Kasumi-1 (cell line): ENCODE measurements around the gene DIAPH2.
A peak's percentile ranks its signal among the peaks of the same experiment; 100 is the strongest.

Source experiments
- DNase-seq, 2 experiments: peaks; one replicate each; lab custom pipeline; 2025; lab: John Stamatoyannopoulos, UW

The DIAPH2 gene

DNA sequence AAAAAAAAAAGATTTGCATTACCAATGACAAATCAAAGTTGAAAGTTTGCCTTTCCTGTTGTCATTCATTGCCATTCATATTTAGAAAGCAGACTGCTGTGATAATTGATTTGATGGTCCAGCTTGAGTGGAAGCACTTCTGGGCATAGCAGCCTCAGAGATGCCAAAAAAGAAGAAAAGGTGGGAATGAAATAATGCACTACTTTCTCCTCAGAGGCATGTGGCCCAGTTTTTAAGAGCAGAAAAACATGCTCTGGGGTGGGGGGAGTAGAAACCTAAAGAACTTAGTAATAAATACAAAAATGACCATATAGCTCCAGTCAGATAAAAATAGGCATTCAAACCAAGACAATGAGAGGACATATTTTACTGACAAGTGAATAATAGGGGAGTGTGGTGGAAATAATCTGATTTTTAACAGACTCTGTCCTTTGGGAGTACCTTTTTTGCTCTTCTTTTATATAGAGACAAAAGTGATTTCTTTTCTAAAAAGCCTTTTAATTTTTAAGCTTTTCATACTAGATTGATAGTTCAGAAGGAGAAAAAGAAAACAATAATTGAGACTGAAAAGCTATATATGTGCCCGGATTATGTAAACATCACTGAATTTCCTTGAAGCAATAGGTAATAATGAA lies 798.1 kb downstream of the DIAPH2 start:
- no peak for DNase-seq

DNA sequence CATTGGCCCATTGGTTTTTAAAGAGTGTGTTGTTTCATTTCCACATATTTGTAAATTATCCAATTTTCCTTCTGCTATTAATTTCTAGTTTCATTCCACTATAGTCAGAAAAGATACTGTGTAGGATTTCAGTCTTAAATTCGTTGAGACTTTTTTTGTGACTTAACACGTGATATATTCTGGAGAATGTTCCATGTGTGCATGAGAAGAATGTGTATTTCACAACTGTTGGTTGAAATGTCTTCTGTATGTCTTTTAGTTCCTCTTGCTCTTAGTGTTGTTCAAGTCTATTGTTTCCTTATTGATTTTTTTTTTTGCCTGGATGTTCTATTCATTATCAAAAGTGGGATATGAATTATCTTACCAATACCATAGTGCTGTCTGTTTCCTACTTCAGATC lies 806.0 kb downstream of the DIAPH2 start:
- no peak for DNase-seq

DNA sequence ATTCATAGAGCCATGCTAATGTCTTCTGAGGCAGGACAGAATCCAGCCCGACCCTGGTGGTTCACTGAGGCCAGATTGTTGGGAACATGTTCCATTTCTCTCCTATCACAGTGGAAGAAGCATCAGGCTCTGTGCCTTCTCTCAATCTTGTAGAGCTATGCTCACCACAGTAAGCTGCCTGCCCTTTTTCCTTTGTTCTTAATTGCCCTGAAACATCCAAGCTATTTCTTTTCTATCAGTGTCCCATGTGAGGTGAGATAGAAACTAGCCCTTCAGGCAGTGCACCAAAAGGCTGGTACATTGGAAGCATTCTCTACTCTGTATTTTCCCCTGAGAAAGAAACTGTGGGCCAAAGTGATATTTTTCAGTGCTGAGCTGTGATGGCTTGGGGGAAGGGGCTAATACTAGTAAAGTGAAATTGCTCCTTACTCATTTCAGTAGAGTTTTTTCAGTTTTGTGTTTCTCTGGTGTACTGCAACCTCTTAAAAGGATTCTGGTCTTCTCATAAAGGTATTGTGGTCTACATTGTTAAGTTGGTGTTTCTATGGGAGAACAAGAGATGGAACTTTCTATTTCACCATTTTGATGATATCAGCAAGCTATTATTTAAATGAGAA lies 810.2 kb downstream of the DIAPH2 start:
- DNase-seq, result no peak

DNA sequence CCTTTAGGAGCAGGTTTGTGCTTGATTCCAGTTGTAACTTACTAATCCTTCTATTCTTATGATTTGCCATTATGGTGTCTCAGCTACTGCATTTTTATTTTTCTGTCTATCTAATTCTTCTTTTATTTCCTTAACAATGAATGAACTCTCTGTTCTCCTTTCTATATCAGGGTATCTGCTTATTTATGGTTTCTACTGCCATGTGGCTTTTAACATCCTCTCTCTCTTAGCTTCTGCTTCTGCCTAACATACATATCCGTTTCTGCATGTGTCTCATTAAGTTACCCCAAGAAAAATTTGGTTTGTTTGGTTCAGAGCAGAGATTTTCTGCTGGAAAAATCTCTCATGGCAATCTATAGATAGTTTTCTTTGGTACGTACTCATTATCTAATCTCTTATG lies 813.5 kb downstream of the DIAPH2 start:
- DNase-seq, result no peak

DNA sequence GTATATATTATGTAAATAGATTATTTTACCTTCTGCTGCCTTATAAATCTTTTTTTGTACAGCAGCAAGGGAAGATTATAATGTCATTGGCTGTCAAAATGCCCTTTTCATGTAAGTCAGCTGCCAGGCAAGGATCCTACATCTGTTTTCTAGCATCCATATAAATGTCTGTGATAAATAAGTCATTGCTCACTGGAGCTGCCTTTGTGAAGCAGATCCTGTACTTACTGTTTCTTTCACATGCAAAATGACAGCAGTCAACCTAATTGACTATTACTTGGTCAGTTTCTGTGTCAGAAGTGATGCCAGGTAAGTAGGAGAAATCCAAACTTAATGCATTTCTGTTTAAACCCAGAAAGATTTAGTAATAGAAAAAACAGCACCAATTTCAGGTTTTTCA lies 819.8 kb downstream of the DIAPH2 start:
- DNase-seq, result no peak

DNA sequence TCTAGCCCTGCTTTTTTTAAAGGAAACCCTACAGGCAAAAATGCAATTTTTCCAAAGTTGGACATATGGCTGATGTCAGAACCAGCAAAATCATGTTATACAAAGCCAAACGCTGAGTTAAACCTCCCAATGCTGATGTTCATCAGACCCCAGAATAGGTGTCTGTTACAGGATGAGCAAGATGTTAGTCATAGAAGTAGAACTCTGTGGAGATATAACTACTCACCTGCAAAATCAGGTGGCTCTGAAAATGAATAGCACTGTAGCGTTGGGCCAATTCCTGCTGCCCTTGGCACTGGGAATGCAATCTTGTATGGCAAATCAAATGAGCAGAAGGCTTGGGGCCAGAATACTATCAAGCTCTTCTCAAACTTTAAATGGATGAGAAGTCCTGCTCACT lies 833.1 kb downstream of the DIAPH2 start:
- no peak for DNase-seq

DNA sequence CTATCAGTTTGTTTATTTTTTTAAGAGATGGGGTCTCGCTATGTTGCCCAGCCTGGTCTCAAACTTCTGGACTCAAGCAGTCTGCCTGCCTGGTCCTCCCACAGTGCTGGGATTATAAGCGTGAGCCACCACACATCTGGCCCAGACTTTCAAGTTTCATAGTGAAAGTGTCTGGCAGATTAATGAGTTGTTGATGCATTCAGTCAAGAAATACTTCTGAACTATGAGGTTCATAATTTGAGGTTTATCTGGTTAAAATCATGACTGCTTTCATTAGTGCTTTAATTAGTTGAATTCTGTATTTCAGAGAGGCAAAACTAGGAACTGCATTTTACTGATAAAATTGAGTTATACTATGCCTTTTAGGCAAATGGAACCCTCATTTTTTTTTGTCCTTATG lies 837.7 kb downstream of the DIAPH2 start:
- DNase-seq, result no peak

DNA sequence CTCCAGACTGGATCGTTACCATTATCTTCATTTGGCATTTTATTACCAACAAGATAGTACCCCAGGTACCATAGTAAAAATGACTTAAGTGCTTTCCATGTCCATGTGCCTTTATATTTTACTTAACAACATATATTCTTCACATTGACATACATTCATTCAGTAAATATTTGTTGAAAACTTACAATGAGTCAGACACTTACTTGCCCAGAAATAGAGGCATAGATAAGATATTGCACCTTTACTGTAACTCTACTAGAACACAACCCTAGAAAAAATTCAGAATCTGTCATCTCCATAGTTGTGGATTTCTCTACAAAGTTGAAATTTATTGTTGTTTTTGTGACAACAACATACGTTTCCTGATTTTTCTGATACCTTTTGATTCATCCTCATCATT lies 839.7 kb downstream of the DIAPH2 start:
- no peak for DNase-seq

DNA sequence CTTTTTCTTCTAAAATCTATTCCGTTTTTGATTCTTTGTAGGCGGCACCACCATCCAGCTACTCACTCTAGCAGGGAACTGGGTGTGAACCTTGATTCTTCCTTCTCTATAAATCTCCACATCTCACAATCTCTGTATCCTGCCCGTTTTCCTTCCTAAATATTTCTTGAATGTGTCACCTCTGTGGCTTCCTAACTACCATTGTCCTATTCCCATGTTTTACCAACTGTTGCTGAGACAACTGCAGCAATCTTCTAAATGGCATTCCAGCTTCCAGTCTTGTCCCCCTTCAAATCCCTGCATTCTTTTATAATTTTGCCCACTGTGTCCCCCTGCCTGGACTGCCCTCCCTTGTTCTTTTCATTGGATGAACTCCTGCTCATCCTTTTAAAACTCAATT lies 840.4 kb downstream of the DIAPH2 start:
- DNase-seq, result no peak

DNA sequence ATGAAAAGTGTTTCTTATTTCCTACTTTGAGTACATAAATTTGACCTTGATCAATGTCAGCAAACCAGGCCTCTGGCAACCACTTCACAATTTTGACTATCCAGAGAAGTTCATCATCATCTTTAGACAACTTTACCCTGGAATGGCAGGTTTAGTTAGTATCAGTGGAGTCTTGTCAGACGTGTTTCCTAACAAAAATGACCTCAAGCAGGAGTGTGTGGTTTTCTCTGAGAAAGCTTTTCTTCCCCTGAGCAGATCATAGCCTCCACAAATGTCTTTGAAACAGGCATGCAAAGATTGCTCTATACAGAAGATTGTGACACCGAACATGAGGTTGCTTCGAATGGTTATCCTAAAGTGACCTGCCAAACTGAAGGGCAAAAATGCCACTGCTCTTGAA lies 841.3 kb downstream of the DIAPH2 start:
- no peak for DNase-seq

DNA sequence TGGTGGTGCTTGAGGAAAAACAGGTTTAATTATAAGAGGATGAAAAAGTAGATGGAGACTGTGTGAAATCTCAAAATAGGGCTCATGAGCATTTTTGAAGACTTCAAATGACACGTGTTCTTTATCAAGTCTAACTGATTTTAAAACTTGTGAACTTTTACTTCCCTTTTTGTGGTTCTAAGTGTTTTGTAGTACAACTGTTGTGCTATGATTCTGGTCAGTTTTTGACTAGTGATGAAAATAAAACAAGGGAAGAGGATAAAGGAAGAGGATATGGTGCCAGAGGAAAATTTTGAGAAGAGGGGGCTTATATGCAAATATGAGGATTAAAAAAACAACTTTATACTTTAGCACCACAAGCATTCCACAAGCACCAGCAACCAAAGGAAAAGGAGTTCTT lies 843.1 kb downstream of the DIAPH2 start:
- peak; percentile 5 to 7 for DNase-seq

DNA sequence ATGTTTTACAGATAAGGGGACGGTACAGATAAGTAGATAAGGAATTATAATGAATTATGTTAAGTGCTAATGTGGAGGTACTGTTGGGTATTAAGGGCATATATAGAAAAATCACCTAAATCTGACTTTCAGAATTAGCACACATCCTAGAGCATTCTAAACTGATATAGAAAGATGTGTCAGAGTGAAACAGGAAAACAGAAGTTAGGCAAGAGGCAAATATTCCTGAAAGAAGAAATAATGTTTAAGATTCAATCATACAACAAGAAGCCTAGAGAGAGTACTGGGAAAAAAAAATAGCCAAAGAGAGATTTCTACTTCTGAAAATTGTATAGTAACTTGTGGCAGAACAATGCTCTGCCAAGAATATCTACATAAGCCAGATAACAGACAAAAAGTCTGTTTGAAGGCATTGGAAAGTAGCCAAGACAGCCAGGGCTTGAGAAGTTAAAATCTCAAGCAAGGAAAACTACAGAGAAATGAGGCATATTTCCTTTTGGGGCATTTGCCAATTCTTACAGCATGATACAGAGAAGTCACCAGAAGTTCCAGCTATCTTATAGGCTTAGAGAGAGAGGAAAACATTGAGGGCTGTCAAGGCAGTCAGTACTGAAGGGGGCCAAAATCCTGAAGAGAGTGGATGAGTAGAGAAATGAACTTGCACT lies 845.0 kb downstream of the DIAPH2 start:
- no peak for DNase-seq

DNA sequence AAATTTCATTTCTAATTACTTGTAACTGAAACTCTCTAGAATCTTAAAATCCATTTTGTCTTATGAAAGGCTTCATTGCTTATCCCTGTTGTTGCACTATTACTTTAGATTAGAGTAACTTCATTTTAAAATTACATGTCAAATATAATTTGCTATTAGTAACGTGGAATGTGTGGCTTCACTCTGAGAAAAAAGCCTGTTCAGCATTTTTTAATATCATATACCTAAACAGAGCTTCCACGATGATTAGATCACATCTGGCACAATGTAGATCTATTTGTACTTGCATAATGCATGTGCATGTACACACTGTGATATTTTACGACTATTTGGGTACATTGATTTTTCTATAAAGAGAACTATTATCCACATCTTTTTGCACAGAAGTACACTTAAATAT lies 847.2 kb downstream of the DIAPH2 start:
- no peak for DNase-seq

DNA sequence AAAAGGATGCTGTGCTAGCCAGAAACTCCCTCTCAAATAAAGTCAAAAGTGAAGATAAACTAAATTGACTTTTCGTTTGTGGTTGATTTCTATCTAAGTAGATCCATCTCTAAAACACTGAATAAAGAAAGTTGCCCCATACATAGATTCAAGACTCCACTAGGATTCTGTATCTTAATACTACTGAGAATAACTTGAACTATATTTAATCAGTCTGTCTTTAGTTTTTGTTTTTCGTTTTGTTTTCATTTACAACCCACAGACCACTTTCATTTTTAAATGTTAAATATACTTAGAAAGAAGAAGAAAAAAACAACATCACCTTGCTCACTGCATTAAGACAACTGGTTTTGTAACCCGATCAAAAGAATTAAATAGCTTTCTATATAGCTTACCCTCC lies 854.1 kb downstream of the DIAPH2 start:
- DNase-seq, result no peak

DNA sequence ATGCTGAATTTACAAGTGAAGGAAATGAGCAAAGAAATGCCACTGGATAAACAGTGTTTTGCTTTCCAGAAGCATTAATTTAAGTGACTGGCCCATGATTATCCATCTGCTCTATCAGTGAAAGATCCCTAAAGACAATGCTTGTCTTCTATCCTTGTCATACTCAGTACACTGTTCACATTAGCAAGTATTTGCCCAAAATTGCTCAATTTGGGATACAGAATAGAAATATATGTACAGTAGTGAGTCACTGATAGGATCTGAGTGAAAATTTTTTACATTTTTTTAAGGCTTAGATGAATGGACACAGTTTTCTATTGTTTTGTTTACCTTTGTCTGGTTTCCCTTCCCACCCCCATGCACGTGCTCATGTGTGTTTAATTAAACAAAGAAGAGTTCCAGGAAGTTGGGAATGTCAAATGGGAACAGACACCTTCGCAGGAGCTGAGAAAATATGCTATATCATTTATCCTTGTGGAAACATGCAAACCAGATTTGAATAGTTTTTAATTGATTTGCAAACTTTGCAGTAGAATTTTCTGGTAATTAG lies 855.4 kb downstream of the DIAPH2 start:
- DNase-seq, result no peak

DNA sequence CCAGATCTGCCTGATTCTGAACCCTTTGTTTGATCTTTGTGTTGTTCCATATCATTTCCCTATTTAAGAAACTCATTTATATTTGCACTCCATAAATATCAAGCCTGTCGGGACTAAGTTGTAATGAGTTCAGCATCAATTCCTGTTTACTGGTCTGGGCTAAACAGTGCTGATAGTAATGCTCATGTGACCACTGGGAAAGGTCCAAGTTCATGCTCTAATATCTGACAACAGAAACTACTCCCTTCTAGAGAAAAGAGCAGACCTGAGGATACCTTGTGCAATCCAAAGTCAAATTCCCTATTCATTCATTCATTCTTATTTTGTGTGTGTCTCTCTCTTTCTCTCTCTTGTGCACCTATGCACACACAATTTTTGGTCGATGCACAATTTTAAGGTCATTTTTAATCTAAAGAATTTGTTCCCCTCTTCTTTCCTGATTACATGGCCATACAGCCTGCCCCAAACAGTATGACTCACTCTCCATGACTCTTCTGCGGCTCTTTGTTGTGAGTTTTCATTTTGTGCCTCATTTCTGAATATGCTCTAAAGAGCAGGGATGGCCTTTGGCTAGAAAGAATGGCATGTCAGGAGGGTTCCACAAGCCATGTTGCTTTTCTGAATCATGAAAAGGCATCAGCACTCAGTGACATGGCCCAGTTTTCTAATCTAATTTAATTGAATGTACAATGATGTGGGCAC lies 863.4 kb downstream of the DIAPH2 start:
- no peak for DNase-seq

DNA sequence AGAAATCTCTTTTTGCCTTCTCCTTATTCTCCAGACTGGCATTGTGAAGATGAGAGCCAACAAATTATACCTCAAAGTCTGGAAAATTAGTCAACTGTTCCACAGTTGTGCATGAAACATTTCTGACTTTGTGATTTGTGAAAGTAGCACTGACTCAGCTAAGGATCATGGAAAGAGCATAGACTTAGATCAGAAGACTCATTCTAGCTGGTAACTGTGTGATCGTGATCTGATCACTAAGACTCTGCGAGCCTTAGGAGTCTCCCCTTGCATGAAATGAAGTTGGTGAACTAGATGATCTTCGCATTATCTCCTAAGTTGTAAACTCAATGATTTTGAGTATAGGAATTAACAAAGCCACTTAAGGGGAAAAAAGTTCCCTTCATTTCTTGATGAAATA lies 867.2 kb downstream of the DIAPH2 start:
- no peak for DNase-seq

DNA sequence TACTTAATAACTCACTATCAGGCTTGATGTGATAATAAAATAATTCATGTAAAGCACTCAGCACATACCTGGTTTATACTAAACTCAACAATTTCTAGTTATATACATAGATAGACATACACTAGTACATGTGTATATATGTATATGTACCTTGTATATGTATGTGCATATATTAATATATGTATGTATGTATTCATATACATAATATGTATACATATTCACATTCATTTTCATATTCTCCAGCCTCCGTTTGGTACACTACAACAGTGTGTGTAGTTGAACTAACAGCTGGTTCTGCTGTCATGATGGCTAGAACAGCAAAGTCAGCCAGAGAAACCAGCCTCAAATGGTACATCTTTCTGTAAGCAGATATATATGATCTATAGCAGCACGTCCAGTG lies 869.2 kb downstream of the DIAPH2 start:
- DNase-seq, result no peak

DNA sequence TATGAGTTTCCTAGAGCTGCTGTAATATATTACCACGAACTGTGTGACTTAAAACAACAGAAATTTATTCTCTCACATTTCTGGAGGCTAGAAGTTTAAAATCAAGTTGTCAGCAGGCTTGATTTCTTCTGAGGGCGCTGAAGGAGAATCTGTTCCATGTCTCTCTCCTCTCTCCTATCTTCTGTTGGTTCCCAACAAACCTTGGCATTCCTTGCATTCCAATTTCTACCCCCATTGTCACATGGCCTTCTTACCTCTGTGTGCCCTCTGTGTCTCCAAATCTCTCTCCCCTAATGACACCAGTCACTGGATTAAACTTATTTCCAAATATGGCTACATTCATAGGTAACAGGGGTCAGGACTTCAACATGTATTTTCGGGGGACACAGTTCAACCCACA lies 871.7 kb downstream of the DIAPH2 start:
- no peak for DNase-seq

DNA sequence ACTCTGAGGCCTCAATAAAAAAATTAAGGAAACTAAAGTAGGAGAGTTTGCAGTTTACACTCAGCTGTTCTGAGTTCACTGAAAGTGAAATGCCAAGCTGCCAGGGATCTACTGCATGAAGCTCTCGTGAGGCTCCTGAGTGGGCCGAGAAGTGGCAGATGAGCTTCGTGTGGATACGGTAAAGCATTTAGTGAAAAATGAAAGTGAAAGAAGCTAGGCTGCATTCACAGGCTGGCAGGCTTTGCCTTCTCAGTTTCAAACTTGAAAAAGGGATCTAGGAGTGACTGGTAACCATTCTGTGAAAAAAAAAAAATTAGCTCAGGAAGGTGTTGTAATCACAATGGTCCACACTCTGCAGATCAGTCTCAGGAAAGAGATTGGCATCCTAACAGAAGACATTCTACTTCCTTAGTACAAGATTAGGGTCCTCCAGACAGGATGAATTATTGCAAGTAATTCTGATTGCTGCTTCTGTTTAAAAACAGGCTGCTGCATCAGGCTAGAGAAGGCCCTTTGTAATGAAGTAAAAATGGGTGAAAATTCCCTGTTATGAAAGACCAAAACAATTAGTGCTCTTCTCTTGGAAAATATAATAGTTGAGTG lies 879.0 kb downstream of the DIAPH2 start:
- peak; percentile 44 to 45 for DNase-seq

DNA sequence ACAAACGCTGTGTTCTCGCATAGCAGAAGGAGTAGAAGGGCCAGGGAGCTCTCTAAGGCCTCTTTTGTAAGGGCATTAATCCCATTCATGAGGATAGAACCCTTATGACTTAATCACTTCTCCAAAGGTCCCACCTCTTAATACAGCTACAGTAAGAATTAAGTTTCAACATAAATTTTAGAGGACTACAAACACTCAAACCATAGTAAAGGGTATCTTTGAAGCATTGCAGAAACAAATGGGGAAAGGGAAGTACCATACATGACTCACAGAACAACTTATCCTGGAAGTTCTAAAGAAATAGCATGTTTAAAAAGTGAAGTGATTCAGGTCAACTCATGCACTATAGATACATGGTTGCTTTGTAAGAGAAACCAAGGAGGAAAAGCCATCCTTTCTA lies 879.9 kb downstream of the DIAPH2 start:
- DNase-seq, result no peak

DNA sequence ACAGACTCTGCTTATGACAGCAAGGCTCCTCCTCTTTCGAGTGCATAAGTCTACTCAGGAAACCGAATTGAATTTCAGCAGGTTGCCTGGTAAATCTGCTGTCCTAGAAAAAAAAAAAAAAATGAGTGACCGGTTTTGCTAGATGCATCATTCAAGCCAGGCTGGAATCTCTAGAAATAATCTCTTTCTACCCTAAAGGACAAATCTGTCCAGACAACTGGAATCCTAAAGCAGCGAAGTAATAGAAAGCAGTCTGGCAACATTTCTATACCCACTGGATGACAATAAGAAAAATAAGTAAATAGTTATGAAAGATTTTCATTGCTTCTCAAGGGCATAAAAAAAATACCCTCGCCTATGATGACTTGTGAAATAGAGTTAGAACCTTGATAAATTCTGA lies 902.5 kb downstream of the DIAPH2 start:
- no peak for DNase-seq
